Left ventricle myocardium superior (tissue), 1 donor: Measurements from ENCODE around the gene MRPL55. TPM values are rescaled to one million over a fixed set of nuclear protein-coding genes. Genes with fewer than 3 reads are reported as not detected.
"Not testable (repeated sequence)": the region's sequence is repeated elsewhere in the genome, so short reads cannot be mapped to it uniquely, and the experiment has no call there.

Source experiments
- ATAC-seq: fragments of 200-7000 bp; cut with Tn5 transposase; one replicate; pipeline ENCODE4 v1.9.1; 2020; ENCODE audit warnings: mild to moderate bottlenecking, moderate library complexity
- DNase-seq: peaks from one replicate; pipeline ENCODE4 v3.0.0-alpha.2; 2020
- intact Hi-C: fragments of 100-400 bp; cut with micrococcal nuclease; formaldehyde crosslinking; loops from one replicate; pipeline ENCODE4 v1.11.0; 2022
- total RNA-seq: library from RNA; stranded (reverse); fragmentation: NEBNext Ultra II Directional; extraction: Animal tissue kit (Norgen Biotek cat#: 25700); gene quantifications from one replicate; pipeline ENCODE4 v1.2.1, GENCODE V29; 2021
- donor health status: DM: no; HTN: yes; CAD: no; lungs with severe emphysema.

Gene MRPL55
- total RNA-seq, 1 donor from 2014 or later, result 58.6 TPM

DNA sequence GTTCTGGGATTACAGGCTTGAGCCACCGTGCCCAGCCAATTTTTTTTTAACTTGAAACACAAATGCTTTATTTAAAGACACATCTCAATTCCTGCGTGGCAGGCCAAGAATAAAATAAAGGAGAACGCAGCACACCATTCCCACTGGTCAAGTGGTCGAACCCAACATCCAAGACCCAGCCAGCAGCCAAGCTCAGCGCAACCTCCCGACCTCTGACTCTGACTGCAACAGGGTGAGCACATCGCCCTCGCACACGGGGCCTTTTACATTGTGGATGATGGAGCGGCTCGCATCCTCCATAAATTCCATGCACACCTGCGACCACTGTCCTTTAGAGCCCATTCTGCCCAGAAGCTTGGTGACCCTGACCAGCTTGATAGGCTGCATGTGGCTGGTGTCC, 25.5 kb upstream of the MRPL55 start:
- intact Hi-C loops, result no loop called here

DNA sequence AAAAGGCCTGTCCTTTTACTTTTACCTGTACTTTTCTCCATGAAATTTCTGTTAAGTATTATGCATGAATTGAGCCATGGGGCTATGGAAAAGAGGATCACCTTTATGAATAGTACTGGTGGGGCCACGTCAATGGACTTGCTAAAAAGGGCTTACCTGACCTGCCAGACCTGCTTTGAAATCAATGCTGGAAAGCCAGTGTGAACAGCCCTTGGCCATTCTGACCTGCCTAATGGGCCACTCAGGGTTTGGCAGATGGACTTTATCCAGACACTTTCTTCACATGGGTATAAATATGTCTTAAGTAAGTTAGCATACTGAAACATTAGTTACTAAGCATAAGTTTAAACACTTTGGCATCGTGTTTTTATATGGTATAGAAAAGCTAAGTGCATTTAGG, 22.7 kb upstream of the MRPL55 start:
- intact Hi-C loops, result no loop called here
- ATAC-seq, result no peak
- DNase-seq, result no peak

More for the DNA sequence above, 25.5 kb upstream of the MRPL55 start:
- ATAC-seq, result no peak
- DNase-seq, result no peak

DNA sequence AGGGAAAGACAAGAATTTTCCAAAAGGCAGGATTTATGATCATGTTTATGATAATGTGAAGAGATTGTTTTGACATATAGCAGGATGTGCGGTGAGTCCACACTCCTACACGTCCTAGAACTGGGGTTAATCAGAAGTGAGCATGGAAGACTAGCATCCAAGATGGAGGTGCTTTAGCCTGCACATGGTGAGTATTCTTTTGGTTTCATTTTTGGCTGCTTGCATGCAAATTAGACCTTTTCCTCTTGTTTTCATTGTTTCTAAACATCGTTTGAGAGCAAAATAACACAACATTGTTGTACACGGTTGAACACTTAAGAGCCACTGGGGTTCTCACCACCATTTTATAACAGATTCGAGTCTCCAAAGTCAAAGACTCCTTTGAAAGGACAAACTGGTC, 16.1 kb upstream of the MRPL55 start:
- intact Hi-C loops, result no loop called here
- ATAC-seq, result no peak
- no peak for DNase-seq

DNA sequence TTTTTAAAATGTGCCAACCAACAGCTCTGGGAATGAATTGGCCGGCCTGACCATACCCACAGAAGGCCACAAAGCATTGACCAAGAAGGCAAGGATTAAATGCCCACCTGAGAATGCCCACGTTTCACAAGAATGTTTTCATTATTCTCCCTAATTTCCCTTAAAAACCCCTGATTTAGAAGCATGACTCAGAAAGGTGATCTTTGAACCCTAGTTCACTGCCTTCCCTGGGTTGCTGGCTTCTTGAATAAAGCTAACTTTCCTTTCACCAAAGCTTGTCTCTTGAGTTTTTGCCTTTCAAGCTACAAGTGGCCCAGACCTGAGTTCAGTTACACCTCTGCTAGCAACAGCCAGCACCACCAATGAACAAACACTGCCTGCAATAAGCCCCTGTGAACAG, 14.4 kb upstream of the MRPL55 start:
- ATAC-seq, result no peak
- intact Hi-C loops, result no loop called here

DNA sequence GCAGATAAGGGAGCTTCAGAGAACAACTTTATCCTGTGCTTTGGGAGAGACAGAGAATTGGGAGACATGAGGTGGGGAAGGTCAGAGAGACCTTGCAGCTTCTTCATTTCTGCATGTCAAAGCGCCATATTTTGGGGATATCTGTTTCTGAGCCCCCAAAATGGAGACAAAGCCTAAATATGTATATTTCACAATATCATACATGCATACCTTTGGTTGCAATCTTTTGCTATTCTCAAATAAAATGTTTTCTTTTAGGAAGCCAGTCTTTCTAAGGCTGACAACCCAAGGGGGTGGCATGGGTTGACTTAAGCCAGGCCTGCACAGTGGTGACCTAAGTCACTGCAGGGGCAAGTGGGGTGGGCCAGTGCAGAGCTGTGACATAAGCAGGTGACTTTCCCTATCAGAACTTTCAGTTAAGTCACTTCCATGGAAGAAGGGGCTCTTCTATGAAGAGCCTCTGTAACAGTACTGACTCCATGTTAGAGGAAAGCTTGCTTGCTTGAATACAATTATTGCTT, 13.9 kb upstream of the MRPL55 start:
- intact Hi-C loops, result no loop called here
- no peak for ATAC-seq
- no peak for DNase-seq

More for the DNA sequence above, 14.4 kb upstream of the MRPL55 start:
- no peak for DNase-seq

DNA sequence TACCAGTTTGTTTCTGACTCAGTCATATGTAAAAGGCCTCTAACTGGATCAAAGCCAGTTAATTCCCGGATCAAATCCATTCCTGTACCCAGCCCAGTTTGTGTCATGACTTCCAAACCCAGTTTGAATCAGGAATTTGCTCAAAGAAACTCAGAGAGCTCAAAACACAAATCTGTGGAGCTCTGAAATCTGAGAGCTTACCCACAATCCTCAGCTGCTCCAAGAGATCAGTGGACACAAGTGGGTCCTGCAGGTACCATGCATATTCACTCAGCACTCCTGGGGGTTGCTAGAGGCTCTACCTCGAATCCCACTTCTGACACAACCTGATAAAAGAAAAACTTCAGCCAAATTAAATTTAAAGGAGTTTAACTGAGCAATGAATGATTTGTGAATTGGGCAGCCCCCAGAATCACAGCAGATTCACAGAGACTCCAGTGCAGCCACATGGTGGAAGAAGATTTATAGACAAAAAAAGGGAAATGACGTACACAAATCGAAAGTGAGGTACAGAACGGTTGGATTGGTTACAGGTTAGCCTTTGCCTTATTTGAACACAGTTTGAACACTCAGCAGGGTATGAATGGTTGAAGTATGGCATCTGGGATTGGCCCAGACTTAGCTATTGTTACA, 11.9 kb upstream of the MRPL55 start:
- DNase-seq, result no peak
- intact Hi-C loops, result no loop called here
- no peak for ATAC-seq

DNA sequence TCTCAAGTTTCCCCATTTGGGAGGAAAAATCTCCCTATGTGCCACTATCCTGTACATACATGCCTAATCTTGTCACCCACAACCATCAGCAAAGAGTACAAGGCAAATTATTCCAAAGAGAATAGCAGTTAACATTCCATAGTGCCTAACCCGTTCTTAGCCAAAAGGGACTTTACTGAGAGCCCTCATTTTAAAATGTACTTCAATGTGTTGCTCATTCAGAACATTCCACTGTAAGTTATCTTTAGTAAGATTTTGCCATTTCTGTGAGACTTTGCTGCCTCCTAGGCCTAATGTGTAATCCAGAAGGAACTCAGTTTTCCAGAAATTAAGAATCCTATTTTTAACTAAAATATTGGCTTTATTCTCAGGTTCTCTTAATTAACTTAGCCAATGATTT, 11.3 kb upstream of the MRPL55 start:
- intact Hi-C loops, result no loop called here
- ATAC-seq (no peak), DNase-seq (no peak)

DNA sequence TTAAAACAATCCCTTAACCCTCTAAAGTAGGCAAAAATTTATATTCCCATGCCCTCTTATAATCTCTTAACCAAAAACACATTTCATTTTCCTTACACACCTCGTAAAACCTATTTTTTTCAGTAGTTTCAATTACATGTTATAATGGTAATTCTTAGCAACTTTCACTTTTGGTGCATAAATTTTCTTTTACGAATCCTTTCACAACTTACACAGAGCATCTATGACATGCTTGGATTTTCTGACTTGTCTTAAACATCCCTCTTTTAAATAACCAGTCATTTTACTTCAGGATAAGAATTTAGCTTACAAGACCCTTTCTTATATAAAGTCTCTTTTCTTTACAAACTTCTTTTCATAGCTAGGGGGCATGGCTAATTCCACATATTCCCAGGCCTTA, 8.9 kb upstream of the MRPL55 start:
- ATAC-seq (no peak), DNase-seq (no peak)
- intact Hi-C loops, result no loop called here

DNA sequence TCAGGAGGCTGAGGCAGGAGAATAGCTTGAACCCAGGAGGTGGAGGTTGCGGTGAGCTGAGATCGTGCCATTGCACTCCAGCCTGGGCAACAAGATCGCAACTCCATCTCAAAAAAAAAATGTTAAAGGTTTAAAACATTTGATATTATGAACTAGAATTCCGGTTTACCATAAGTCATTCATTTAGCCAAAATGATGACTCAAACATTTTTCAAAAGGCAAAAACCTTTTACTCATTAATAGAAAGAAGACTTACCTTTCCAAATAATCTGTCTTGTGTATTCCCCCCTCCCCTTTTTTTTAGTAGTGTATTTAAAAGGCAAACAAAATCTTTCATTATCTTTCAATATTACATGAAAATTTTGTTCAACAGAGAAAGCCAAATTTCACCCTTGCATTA, 8.2 kb upstream of the MRPL55 start:
- no peak for ATAC-seq
- intact Hi-C loops, result no loop called here
- DNase-seq, result no peak

DNA sequence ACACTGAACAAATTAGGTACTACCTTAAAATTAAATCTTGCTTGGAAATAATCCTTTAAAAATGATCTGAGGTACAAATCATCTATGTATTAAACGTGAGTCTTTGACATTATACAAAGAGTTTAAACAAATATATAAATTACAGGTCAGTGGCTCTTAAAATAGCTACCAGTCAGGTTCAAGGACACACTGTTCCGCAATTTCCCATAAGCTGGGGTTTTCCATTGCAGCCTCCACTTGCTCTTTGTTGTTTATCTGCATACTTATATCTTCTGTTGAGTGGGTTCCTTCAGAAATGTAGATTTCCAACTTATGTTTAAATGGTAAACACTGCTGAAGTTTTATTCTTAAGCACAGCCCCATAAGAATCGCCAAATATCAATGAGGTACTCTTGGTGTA, 5.7 kb upstream of the MRPL55 start:
- intact Hi-C loops, result no loop called here
- DNase-seq (no peak), ATAC-seq (no peak)

DNA sequence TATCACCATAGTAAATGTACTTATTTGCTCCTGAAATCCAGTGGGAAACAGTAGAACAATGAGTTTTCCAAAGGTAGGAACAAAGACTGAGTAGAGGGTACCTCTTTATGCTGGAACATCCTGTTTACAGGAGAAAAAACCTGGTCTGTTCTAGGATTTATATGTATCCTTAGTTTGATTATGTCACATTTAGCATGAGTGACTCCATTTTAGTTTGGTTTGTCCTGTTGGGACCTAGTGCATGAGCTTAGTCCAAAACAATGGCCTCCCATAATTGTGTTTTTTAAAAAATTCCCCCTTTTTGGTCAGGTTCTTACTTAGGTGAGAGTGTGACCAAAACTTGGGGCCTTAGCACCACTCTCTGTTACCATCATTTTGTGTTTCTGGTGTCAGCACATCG, 3.5 kb upstream of the MRPL55 start:
- ATAC-seq (no peak), DNase-seq (no peak)
- intact Hi-C loops, result no loop called here

DNA sequence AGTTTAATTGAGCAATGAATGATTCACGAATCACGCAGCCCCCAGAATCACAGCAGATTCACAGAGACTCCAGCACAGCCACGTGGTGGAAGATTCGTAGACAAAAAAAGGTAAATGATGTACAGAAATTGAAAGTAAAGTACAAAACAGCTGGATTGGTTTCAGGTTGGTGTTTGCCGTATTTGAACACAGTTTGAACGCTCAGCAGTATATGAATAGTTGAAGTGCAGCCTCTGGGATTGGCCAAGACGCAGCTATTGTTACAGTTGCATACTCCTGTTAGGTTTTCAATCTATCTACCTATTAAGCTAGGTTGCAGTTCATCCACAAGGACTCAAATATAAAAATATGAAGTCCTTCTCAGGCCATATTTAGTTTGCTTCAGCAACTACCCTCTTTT, 3.1 kb upstream of the MRPL55 start:
- intact Hi-C loops, result no loop called here
- ATAC-seq, result no peak
- no peak for DNase-seq

DNA sequence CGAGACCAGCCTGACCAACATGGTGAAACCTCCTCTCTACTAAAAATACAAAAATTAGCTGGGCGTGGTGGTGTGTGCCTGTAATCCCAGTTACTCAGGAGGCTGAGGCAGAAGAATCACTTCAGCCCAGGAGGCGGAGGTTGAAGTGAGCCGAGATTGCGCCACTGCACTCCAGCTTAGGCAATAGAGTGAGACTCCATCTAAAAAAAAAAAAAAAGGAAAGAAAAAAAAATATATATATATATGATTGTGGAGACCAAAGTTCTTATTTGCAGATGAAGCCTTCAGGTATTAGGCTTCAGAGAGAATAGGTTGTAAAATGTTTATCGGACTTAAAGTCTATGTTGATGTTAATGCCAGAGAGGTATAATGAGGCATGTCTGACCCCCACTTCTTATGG, 2.2 kb upstream of the MRPL55 start:
- ATAC-seq, DNase-seq, intact Hi-C loops: not testable (repeated sequence)

DNA sequence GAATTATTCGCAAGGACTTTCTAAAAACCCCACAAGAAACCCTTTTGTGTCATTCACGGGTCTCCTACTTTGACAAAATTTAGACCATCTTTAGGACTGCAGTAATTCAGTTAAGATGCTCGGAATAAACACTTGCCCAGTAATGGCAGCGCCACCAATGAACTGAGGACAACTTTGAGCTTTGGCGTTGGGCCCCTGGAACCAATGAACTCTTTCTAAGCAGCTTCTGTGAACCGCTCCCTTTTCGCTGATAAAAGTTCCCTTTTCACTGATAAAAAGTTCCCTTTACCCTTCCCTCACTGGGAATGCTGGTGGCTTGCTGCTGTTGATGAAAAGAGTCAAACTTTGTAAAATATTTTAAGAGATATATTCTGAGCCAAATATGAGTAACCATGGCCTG, 1.5 kb upstream of the MRPL55 start:
- DNase-seq (no peak), ATAC-seq (no peak)
- intact Hi-C loops, result no loop called here

DNA sequence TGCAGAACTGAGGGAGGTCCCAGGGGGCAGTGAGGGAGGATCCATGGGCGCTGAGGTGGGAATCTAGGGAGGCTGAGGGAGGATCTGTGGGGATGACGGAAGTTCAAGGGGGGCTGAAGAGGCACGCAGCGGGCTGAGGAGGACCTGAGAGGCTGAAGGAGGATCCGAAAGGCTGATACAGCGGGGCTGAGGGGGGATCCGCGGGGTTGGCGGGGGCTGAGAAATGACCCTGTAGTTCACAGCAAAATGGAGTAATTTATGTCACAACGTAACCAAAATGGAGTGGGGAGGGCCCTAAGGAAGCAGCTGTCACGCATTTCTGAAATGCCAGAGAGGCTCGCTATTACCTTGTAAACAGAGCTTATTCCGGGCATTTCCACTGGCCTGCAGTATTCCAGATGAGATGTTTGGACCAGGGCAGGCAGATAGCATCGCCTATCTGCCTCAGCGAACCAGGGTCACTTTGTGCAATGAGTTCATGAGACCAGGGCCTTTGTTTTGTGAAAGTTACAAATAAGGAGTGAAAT, 926 bp upstream of the MRPL55 start:
- DNase-seq, result no peak
- intact Hi-C loops, result no loop called here
- no peak for ATAC-seq

DNA sequence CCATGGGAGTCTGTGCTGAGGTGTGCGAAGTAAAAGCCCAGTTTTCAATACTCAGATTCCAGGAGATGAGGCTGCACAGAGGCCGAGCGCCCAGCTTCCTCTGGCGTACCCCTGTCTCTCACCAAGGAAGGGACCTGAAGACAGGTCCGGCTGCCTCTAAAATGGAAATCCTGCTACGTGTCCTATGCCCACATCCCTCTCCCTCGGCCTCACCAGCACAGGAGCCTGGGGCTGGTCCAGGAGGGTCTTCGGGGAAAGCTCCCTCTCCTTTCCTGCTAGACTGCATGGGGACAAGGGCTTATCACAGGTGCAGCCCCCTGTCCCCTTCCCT, 392 bp downstream of the MRPL55 start:
- intact Hi-C loops, result no loop called here
- ATAC-seq (no peak), DNase-seq (no peak)

DNA sequence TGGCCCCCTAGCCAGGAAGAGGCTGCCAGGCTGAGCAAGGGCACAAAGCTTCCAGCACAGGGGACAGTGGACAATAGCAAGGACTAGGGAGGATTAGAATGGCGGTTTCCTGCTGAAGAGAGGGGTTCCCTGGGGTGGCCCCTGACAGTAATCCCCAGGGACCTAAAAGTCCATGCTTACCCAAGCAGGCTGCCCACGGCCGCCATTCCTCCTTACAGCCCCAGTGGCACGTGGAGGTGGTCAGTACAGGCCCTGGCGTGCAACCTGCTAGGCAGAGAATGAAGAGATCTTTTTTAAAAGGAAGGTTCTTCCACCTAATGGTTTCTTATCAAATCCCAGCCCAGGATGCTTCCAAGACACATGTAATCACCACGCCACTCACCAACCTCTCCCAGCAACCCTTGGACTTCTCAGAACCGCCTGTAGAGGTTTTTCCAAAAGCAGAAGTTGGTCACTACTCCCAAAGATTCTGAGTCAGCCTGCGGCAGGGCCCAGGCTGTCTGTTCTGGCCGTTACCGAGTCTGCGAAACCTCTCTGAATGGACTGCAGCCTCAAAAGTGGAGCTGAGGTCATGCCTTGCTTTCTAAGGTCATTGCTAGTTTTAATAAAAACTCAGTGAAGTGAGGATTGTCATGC, 926 bp downstream of the MRPL55 start:
- ATAC-seq (no peak), DNase-seq (no peak)
- intact Hi-C loops, result no loop called here

DNA sequence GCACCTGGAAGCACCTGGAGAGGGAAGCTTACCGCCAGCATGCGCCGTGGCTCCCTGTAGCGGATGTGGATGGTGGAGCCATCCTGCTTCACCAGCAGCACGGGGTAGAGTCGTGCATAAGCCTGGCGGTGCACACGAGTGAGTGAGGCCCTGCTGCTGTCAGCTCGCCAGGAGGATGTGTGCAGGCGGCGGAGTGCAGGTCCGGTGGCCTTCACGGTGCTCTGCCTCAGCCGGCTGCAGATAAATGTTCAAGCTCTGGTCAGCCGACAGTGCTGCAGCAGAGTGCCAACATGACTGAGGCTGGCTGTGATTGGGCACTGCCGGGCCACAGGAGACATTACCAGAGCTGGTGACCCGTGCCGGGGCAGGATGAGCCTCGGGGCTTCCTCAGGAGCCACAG, 1.5 kb downstream of the MRPL55 start:
- ATAC-seq (no peak), DNase-seq (no peak)
- intact Hi-C loops, result no loop called here

DNA sequence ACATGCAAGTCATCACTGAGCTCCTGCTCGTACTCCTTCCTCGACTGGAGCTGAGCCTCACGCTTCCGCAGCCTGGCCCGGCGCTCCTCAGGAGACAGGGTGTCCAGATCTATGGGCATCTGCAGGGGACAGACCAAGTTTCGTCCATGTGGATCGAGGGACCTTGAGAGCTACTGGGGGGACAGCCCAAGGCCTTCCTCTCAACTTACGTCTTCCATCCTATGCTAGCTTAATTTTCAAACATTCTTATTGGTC, 2.4 kb downstream of the MRPL55 start:
- no peak for DNase-seq
- ATAC-seq, result no peak
- intact Hi-C loops, result no loop called here

DNA sequence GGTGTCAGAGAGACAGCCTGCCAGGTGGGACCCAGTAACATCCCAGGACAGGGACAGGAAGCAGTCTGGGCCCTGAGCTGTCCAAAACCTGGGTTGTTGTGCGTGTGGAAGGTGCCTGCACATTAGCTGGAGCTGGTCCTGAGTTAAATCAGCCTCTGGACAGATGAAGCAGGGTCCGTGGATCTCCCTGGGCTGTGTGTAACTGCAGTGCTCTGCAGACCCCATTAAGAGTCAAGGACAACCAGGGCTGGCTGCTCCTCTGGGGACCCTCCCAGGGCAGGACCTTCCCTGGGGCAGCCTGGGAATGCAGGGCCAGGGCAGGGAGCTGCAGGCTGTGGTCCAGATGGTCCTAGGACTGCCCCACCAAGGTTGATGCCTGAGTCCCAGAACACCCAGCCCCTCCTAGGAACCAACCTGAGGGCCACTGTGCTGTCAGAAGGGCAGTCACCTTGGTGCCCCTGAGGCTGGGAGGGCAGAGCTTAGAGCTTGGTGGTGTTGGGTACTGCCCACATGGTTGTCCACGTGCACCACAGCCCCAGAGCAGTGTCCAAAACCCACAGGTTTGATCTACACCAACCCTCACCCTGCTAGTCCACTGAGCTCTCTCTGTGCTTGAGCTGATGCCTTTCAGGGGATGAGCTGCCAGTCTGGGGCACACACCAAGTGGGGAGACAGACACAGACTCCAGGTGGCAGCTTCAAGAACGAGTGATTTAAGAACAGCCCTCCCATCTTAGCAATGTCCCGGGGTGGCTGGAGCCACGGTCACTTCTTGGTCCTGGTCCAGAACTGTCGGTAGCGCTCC, 2.9 kb downstream of the MRPL55 start:
- intact Hi-C loops, result no loop called here
- DNase-seq, result no peak
- ATAC-seq, result no peak
